ENCODE measurements around the gene ETDB.
"Not testable (repeated sequence)": the region's sequence is repeated elsewhere in the genome, so short reads cannot be mapped to it uniquely, and the experiment has no call there.

The ETDB gene

DNA sequence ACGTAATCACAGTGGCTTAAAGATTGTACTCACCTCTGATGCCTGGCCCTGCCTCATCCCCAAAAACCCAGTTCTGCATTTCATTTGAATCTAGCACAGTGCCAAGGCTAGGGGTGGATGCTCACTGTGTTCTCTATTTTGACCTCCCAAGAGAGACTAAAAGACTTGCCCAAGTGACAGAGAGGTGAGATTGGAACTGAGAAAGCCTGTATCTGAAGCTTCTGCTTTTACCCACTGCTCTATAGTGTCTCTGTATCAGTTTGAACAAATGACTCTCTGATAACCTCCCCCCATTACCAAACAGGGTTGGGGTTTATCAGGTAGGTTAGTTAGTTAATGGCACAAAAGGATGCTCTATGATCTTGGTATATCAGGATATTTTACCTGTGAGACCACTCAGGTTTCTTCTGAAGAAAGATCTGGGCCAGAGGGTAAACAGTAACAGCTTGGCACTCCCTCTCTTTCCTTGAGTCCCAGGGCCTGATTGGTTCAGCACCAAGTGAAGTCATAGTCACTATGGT, at the start of gene ETDB:
Gene ETDB (minus strand): TSS at position 471 of the 521 bp plus-strand sequence. CDS start 1,265 bp downstream, outside the sequence.
- in situ Hi-C loops (cut with HindIII; ENCODE audit: low sequenced_read_pairs); H3K4me3 ChIP-seq (ENCODE audit: low read depth, low read length); DNase-seq (ENCODE audit: low read depth): not testable (repeated sequence)

DNA sequence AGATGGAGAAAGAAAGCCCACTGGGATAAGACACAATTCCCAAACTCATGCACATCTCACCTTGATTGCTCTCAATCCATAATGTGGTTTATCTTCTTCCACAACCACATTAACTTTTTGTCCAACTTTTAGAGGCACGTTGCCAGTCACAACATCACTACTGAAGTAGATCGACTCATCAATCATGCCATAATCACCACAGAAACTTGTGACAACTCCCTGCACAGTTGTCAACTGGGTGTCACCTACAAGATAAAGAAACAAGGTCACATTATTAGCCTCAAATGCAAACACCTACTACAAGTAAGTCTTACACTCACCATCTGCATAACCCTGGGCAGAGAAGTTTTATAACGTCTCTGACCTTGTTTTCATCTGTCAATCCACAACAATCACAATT, 49.2 kb upstream of the ETDB start:
- in situ Hi-C loops (cut with HindIII; ENCODE audit: low sequenced_read_pairs); DNase-seq (ENCODE audit: low read depth); H3K4me3 ChIP-seq (ENCODE audit: low read depth, low read length): not testable (repeated sequence)

DNA sequence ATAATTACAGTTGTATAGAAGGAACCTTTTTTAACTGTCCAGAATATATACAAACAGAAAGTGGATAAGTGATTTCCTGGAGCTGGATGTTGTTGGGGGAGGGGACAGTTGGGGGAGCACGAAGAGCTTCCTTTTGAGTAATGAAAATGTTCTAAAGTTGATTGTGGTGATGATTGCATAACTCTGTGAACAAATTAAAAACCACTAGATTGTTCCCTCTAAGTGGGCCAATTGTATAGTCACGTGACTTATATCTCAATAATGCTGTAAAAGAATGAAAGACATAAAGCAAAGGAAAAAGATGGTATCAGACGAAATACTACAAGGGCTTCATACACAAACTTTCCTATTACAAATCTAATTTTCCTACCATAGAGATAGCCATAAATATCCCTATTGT, 48.2 kb upstream of the ETDB start:
- in situ Hi-C loops (cut with HindIII; ENCODE audit: low sequenced_read_pairs), result no loop called here
- TF ChIP-seq, protein P1, sequence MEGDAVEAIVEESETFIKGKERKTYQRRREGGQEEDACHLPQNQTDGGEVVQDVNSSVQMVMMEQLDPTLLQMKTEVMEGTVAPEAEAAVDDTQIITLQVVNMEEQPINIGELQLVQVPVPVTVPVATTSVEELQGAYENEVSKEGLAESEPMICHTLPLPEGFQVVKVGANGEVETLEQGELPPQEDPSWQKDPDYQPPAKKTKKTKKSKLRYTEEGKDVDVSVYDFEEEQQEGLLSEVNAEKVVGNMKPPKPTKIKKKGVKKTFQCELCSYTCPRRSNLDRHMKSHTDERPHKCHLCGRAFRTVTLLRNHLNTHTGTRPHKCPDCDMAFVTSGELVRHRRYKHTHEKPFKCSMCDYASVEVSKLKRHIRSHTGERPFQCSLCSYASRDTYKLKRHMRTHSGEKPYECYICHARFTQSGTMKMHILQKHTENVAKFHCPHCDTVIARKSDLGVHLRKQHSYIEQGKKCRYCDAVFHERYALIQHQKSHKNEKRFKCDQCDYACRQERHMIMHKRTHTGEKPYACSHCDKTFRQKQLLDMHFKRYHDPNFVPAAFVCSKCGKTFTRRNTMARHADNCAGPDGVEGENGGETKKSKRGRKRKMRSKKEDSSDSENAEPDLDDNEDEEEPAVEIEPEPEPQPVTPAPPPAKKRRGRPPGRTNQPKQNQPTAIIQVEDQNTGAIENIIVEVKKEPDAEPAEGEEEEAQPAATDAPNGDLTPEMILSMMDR (IDR thresholded peaks at IDR 0.05; ENCODE audit: low read depth, low read length, missing control alignments), result no peak
- no peak overlapping the region for H3K4me3 ChIP-seq (ENCODE audit: low read depth, low read length)
- no peak for DNase-seq (ENCODE audit: low read depth)

DNA sequence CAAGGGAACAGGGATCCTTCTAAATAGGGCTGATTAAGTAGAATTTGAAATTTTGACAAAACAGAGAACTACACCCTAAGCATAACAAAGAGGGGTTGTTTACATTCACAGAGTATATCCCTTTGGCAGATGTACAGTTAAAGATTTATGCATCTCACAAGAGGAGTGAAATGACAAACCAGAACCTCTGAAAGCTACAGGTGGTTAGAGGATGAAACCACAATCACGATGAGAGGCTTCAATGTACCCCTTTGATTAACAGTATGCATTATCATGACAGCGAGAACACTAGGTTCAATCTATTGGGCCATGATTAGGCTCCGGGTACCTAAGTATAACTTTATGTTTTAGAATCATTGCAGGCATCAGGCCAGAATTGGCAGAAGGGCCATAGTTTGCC, 34.4 kb upstream of the ETDB start:
- DNase-seq (ENCODE audit: low read depth); H3K4me3 ChIP-seq (ENCODE audit: low read depth, low read length); in situ Hi-C loops (cut with HindIII; ENCODE audit: low sequenced_read_pairs): not testable (repeated sequence)

DNA sequence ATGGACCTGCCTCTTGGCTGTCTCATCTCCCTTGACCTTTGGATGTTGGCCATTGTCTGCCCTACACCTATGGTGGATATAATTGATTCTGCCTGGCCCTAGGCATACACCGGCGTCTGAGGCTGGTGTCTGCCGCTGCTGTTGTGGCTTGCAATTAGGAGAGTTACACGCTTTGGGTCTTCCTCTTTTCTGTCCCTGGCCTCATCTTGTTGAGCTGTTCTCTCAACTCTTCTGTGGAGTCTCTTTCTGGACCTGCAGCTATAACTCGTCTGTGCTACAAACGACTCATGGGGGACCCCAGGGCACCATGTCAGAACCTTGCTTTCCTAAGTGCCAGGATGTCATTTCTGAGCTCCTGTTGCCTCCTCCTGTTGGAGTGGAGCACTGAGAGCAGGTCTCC, 5.8 kb upstream of the ETDB start:
- DNase-seq (ENCODE audit: low read depth); H3K4me3 ChIP-seq (ENCODE audit: low read depth, low read length); in situ Hi-C loops (cut with HindIII; ENCODE audit: low sequenced_read_pairs): not testable (repeated sequence)

DNA sequence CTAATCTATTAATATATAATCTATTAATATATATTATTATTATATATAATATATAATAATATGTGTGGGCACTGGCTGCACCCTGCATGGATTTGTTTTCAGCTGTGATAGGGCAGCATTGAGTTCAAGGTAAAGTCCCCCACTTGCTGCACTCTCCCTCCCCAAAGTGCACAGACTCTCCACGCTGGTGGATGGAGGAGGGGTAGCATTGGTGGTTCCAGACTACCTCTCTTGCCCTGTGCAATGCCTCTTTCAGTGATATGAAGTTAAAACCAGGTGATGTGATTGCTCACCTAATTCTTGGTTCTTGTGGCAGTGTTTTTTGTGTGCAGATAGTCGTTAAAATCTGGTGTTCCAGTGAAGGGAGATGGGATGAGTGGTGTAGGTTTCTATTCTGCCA, 4.3 kb downstream of the ETDB start:
- H3K4me3 ChIP-seq (ENCODE audit: low read depth, low read length); DNase-seq (ENCODE audit: low read depth); in situ Hi-C loops (cut with HindIII; ENCODE audit: low sequenced_read_pairs): not testable (repeated sequence)

DNA sequence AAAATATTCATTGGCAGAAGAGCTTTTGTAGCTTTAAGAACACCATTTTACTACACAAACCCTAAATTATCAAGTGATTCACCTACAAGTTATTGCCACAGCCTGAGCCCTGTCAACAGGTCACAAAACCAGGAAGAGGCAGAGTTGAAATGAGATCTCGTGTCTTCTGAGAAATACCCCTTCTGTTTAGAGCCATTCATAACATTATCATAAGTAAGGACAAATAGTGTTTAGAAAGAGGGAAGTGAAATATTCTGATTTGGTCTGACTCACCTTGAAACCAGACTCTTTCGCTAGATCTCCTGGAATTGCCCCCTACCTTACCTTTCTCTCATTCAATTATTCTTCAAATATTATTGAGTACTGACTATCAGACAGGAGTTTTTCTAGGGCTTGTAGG, 5.9 kb downstream of the ETDB start:
- H3K4me3 ChIP-seq (ENCODE audit: low read depth, low read length), result no peak overlapping the region
- in situ Hi-C loops (cut with HindIII; ENCODE audit: low sequenced_read_pairs), result no loop called here
- TF ChIP-seq, protein P1 (IDR thresholded peaks at IDR 0.05; ENCODE audit: low read depth, low read length, missing control alignments), result no peak
- no peak for DNase-seq (ENCODE audit: low read depth)

DNA sequence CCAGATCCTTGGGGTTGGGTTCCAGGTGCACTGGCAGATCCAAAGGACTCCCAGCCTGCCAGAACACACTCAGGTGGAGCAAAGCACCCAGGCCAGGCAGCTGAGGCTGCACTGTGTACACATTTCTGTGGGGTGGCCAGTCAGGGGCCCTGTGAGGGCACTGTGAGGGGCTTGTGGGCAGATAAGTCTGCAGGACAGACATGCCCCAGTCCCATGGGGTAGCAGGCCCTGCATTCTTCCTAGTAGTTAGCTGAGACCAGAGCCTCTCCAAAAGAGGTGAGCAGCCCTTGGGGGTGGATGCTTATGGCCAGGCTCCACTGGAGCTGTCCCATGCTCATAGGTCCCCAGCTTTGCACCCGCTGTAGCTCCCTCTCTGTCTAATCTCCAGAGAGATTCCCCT, 7.6 kb downstream of the ETDB start:
- TF ChIP-seq, protein P1 (IDR thresholded peaks at IDR 0.05; ENCODE audit: low read depth, low read length, missing control alignments), result no peak
- no peak overlapping the region for H3K4me3 ChIP-seq (ENCODE audit: low read depth, low read length)
- in situ Hi-C loops (cut with HindIII; ENCODE audit: low sequenced_read_pairs), result no loop called here
- DNase-seq (ENCODE audit: low read depth), result no peak

DNA sequence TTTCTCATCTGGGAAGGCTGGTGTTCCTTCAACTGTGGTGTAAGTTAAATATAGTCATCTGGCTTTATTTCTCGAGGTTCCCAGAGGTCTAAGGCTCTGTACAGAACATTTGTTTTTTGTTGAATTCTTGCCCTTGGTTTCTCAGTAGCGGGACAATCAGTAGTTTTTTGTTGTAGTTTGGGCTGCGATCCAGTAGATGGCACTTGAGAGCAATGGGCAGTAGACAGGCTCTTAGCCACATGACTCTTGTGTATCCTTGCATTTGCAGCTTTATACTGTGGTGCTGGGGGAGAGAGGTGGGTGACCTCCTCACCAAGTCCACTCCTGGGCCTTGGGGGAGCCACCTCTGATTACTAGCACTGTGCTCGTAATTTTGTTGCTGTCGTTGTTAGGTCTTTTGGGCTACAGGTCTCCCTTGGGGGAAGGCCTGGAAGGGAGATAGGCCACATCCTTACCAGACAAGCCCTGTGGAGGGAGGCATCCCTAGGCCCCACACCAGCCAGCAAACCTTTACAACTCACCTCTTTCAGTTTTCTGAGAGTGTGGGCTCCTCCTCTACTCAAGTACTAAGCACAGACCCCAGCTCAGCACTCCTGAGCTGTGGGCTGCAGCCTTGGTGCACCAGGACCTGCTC, 8.1 kb downstream of the ETDB start:
- TF ChIP-seq, protein P1 (IDR thresholded peaks at IDR 0.05; ENCODE audit: low read depth, low read length, missing control alignments), result peak; percentile 76
- H3K4me3 ChIP-seq (ENCODE audit: low read depth, low read length), result no peak overlapping the region
- in situ Hi-C loops (cut with HindIII; ENCODE audit: low sequenced_read_pairs), result no loop called here
- peak; percentile 6 for DNase-seq (ENCODE audit: low read depth)

Data from astrocyte of the cerebellum (primary cell).